ENCODE measurements around the gene TBC1D14.

Gene TBC1D14

GRCh38 chr4:7049295-7049694 lies 139.7 kb downstream of the TBC1D14 start:
- DNase-seq, result no peak

- DNase-seq, result no peak
Measured at GRCh38 chr4:7049739-7050138, 140.1 kb downstream of the TBC1D14 start.

- DNase-seq, result no peak
Measured at GRCh38 chr4:7050481-7051143, 141.0 kb downstream of the TBC1D14 start.

GRCh38 chr4:7051144-7051495 lies 141.5 kb downstream of the TBC1D14 start:
- DNase-seq, result no peak

- no peak for DNase-seq
Measured at GRCh38 chr4:7051905-7052304, 142.3 kb downstream of the TBC1D14 start.

GRCh38 chr4:7052313-7052712 lies 142.7 kb downstream of the TBC1D14 start:
- no peak for DNase-seq

GRCh38 chr4:7052923-7053715 lies 143.5 kb downstream of the TBC1D14 start:
- peak; percentile 11 to 47 for DNase-seq

GRCh38 chr4:7054106-7054880 lies 144.7 kb downstream of the TBC1D14 start:
- DNase-seq, result no peak

GRCh38 chr4:7055111-7055989 lies 145.7 kb downstream of the TBC1D14 start:
- DNase-seq, result no peak

GRCh38 chr4:7055990-7056325 lies 146.3 kb downstream of the TBC1D14 start:
- DNase-seq, result no peak

GRCh38 chr4:7058792-7059191 lies 149.2 kb downstream of the TBC1D14 start:
- DNase-seq, result no peak

GRCh38 chr4:7059662-7060061 lies 150.0 kb downstream of the TBC1D14 start:
- no peak for DNase-seq

- DNase-seq, result no peak
Measured at GRCh38 chr4:7060346-7061150, 150.9 kb downstream of the TBC1D14 start.

- DNase-seq, result no peak
Measured at GRCh38 chr4:7061815-7062214, 152.2 kb downstream of the TBC1D14 start.

- no peak for DNase-seq
Measured at GRCh38 chr4:7062816-7063215, 153.2 kb downstream of the TBC1D14 start.

- no peak for DNase-seq
Measured at GRCh38 chr4:7063362-7063761, 153.7 kb downstream of the TBC1D14 start.

GRCh38 chr4:7066006-7066405 lies 156.4 kb downstream of the TBC1D14 start:
- DNase-seq, result no peak

GRCh38 chr4:7066493-7066892 lies 156.9 kb downstream of the TBC1D14 start:
- DNase-seq, result no peak

GRCh38 chr4:7067126-7067451 lies 157.5 kb downstream of the TBC1D14 start:
- DNase-seq, result no peak

GRCh38 chr4:7067452-7068278 lies 158.0 kb downstream of the TBC1D14 start, which contains the start of gene GRPEL1:
Gene GRPEL1 (minus strand): TSS chr4:7068064. CDS start chr4:7068032, 32 bp downstream.
- peak; percentile 99 to 100 for DNase-seq

GRCh38 chr4:7068279-7068842 lies 158.7 kb downstream of the TBC1D14 start:
- DNase-seq, result no peak
